PC-3 (cell line): ENCODE measurements around the gene TRIOBP. TPM values are rescaled to one million over a fixed set of nuclear protein-coding genes. Genes with fewer than 3 reads are reported as not detected.

ENCODE experiments used
- ATAC-seq: fragments of 200-7000 bp; cut with Tn5 transposase; 2 replicates; pipeline ENCODE4 v1.9.1; 2020; ENCODE audit warnings: mild to moderate bottlenecking, moderate library complexity
- BruUV-seq: library from RNA; stranded (reverse); fragments of 400-500 nt; replicated peaks from 2 replicates; lab custom pipeline; 2021; lab: Mats Ljungman, UMichigan
- CTCF ChIA-PET: fragments of 300-600 bp; sonication (Branson Sonifier 250); formaldehyde crosslinking; loops from one replicate; lab custom pipeline; 2022; ENCODE audit warnings: antibody characterized with exemption; lab: Charles Lee
- POLR2A ChIA-PET: fragments of 300-600 bp; sonication (Branson Sonifier 250); formaldehyde crosslinking; loops from one replicate; lab custom pipeline; 2022; ENCODE audit warnings: antibody characterized with exemption; ENCODE audit not compliant: unreplicated experiment; lab: Charles Lee
- DNase-seq: peaks from one replicate; pipeline ENCODE4 v3.0.0-alpha.2; 2015
- H2AFZ ChIP-seq: fragments of 300-600 bp; sonication (generic); 2 replicates; pipeline ENCODE4 v1.6.0; 2016; ENCODE audit warnings: antibody characterized with exemption, low read length
- H3F3A ChIP-seq: fragments of 300-600 bp; sonication (generic); one replicate; pipeline ENCODE4 v1.6.0; 2017; ENCODE audit warnings: antibody characterized with exemption, low read length, control low read depth, mild to moderate bottlenecking; ENCODE audit not compliant: unreplicated experiment
- H3K27ac ChIP-seq: fragments of 300-600 bp; sonication (generic); 2 replicates; pipeline ENCODE4 v1.5.1; 2016; ENCODE audit warnings: mild to moderate bottlenecking, low read length
- H3K27me3 ChIP-seq: fragments of 300-600 bp; sonication (generic); 2 replicates; pipeline ENCODE4 v1.6.1; 2016; ENCODE audit warnings: low read length, mixed read lengths
- H3K36me3 ChIP-seq: fragments of 300-600 bp; sonication (generic); 2 replicates; pipeline ENCODE4 v1.6.1; 2016; ENCODE audit warnings: low read depth, mixed run types, low read length, mixed read lengths
- H3K4me1 ChIP-seq: fragments of 300-600 bp; sonication (generic); 2 replicates; pipeline ENCODE4 v1.5.1; 2016; ENCODE audit warnings: low read length; ENCODE audit not compliant: insufficient read depth
- H3K4me2 ChIP-seq: fragments of 300-600 bp; sonication (generic); 2 replicates; pipeline ENCODE4 v1.6.0; 2016; ENCODE audit warnings: low read length
- H3K4me3 ChIP-seq: fragments of 300-600 bp; sonication (generic); 2 replicates; pipeline ENCODE4 v1.5.1; 2016; ENCODE audit warnings: mild to moderate bottlenecking, low read length, mixed read lengths
- H3K79me2 ChIP-seq: fragments of 300-600 bp; sonication (generic); 2 replicates; pipeline ENCODE4 v1.6.1; 2017; ENCODE audit warnings: low read length, mixed read lengths
- H3K9ac ChIP-seq: fragments of 300-600 bp; sonication (generic); 2 replicates; pipeline ENCODE4 v1.6.0; 2016; ENCODE audit warnings: mild to moderate bottlenecking, low read length
- H3K9me2 ChIP-seq: fragments of 300-600 bp; sonication (generic); replicated peaks from 2 replicates; pipeline ENCODE4 v1.6.1; 2016; ENCODE audit warnings: mixed run types, low read length, mixed read lengths
- H3K9me3 ChIP-seq: fragments of 300-600 bp; sonication (generic); 2 replicates; pipeline ENCODE4 v1.6.1; 2016; ENCODE audit warnings: low read length, mixed read lengths
- H4K20me1 ChIP-seq: fragments of 300-600 bp; sonication (generic); 2 replicates; pipeline ENCODE4 v1.6.1; 2016; ENCODE audit warnings: low read length, mixed read lengths
- CTCF ChIP-seq: fragments of 300-600 bp; sonication (generic); conservative IDR thresholded peaks from 2 replicates; pipeline ENCODE4 v1.5.1; 2017; ENCODE audit warnings: antibody characterized with exemption, low read depth, mild to moderate bottlenecking, low read length
- EZH2 ChIP-seq: fragments of 300-600 bp; sonication (generic); IDR thresholded peaks from one replicate; pipeline ENCODE4 v1.6.1; 2017; ENCODE audit warnings: antibody characterized with exemption, mild to moderate bottlenecking, low read length; ENCODE audit not compliant: unreplicated experiment
- EZH2phosphoT487 ChIP-seq: fragments of 300-600 bp; sonication (generic); IDR thresholded peaks from 2 replicates; pipeline ENCODE4 v1.6.1; 2018; ENCODE audit warnings: mild to moderate bottlenecking, antibody characterized with exemption, low read length, borderline replicate concordance
- intact Hi-C: fragments of 100-400 bp; cut with micrococcal nuclease; formaldehyde crosslinking; loops from 2 replicates; pipeline ENCODE4 v1.9.0; 2023
- total RNA-seq: library from RNA; depleted of rRNA; stranded (reverse); fragments of >200 nt; gene quantifications from 2 replicates; pipeline ENCODE4 v1.2.3, GENCODE V29; 2014

Gene TRIOBP
- total RNA-seq, 1 experiment from 2014 or later, result 64.5 TPM

GRCh38 chr22:37808294-37808657, 111.4 kb downstream of the TRIOBP start:
- Histone ChIP-seq H3K9me2 (no peaks in the 10 kb centered on the region), H3K9me3 (no peaks in the 10 kb centered on the region), H2AFZ (peak overlapping the region; percentile 51; the same call in 1 of the 2 replicates), H3K36me3 (no peaks in the 10 kb centered on the region), H3K4me3 (peak overlapping the region; percentile 100), H4K20me1 (peaks cover 21% of the 10 kb centered on the region), H3K27ac (peak overlapping the region; percentile 16; the same call in 1 of the 2 replicates), H3K4me1 (peaks cover 12% of the 10 kb centered on the region), H3F3A (peaks cover 18% of the 10 kb centered on the region), H3K79me2 (peaks cover 30% of the 10 kb centered on the region), H3K4me2 (peak overlapping the region; percentile 98), H3K27me3 (no peaks in the 10 kb centered on the region), H3K9ac (peak overlapping the region; percentile 45)
- intact Hi-C loops, result loop anchor here (10.0 kb wide), 1 partner anchor 123 kb away; the partner anchor contains the start of gene NOL12
- ChIA-PET CTCF (interaction anchor here (0.7 kb wide), 1 partner anchor 98 kb away, joined by 9 read pairs; the partner anchor contains the start of gene MICALL1), POLR2A (interaction anchor here (0.6 to 0.7 kb wide), 2 partner anchors 145 to 202 kb away, joined by 3 to 10 read pairs; partner anchors contain the start of gene POLR2F)
- DNase-seq (no peak), ATAC-seq (no peak)
- no peak for TF ChIP-seq CTCF
- TF ChIP-seq EZH2phosphoT487, result no peak
- TF ChIP-seq EZH2, result no peak
- no TSS peak for BruUV-seq

GRCh38 chr22:37809672-37810333, 113.0 kb downstream of the TRIOBP start:
- no peaks in the 10 kb centered on the region for H3K9me3 ChIP-seq
- no peak overlapping the region for H3K4me2 ChIP-seq
- intact Hi-C loops, result loop anchor here (10.0 kb wide), 1 partner anchor 125 kb away; the partner anchor contains the start of gene NOL12
- H3K27me3 ChIP-seq, result no peaks in the 10 kb centered on the region
- no peaks in the 10 kb centered on the region for H3K36me3 ChIP-seq
- ATAC-seq (no peak), DNase-seq (no peak)
- no peak overlapping the region for H3K9ac ChIP-seq
- no TSS peak for BruUV-seq
- peaks cover 30% of the 10 kb centered on the region for H3K79me2 ChIP-seq
- no peak overlapping the region for H3K27ac ChIP-seq
- ChIA-PET CTCF (no interaction called here), POLR2A (interaction anchor here (0.6 to 0.9 kb wide), 2 partner anchors 34 to 144 kb away, joined by 3 read pairs; partner anchors contain the start of genes ANKRD54 and POLR2F)
- H3K4me1 ChIP-seq, result peaks cover 5% of the 10 kb centered on the region
- H3K9me2 ChIP-seq, result no peaks in the 10 kb centered on the region
- H3K4me3 ChIP-seq, result no peak overlapping the region
- H2AFZ ChIP-seq, result no peak overlapping the region
- H3F3A ChIP-seq, result peaks cover 18% of the 10 kb centered on the region
- TF ChIP-seq EZH2phosphoT487 (no peak), CTCF (no peak), EZH2 (no peak)
- H4K20me1 ChIP-seq, result peaks cover 21% of the 10 kb centered on the region

GRCh38 chr22:37811867-37812266, 115.0 kb downstream of the TRIOBP start:
- Histone ChIP-seq H3K36me3 (no peaks in the 10 kb centered on the region), H3F3A (peaks cover 6% of the 10 kb centered on the region), H3K4me1 (peaks cover 5% of the 10 kb centered on the region), H3K4me3 (no peak overlapping the region), H3K27ac (no peak overlapping the region), H3K9ac (no peak overlapping the region), H2AFZ (no peak overlapping the region), H3K79me2 (peaks cover 12% of the 10 kb centered on the region), H3K27me3 (no peaks in the 10 kb centered on the region), H3K4me2 (no peak overlapping the region), H3K9me2 (no peaks in the 10 kb centered on the region), H3K9me3 (no peaks in the 10 kb centered on the region), H4K20me1 (peaks cover 4% of the 10 kb centered on the region)
- ATAC-seq, result no peak
- BruUV-seq, result no TSS peak
- ChIA-PET POLR2A (no interaction called here), CTCF (no interaction called here)
- intact Hi-C loops, result no loop called here
- TF ChIP-seq EZH2phosphoT487 (no peak), CTCF (no peak), EZH2 (no peak)
- no peak for DNase-seq
